HG03139 (cell line): ENCODE data around the gene UPK3BL2.
"Not testable (repeated sequence)": the region's sequence is repeated elsewhere in the genome, so short reads cannot be mapped to it uniquely, and the experiment has no call there.

ENCODE experiments used
- ATAC-seq: cut with Tn5 transposase; IDR thresholded peaks from one replicate; pipeline ENCODE4 v1.9.1; 2021; ENCODE audit not compliant: unreplicated experiment

Gene UPK3BL2

GRCh38 chr7:102496861-102497260 lies 46.6 kb downstream of the UPK3BL2 start:
- ATAC-seq = not testable (repeated sequence)

DNA sequence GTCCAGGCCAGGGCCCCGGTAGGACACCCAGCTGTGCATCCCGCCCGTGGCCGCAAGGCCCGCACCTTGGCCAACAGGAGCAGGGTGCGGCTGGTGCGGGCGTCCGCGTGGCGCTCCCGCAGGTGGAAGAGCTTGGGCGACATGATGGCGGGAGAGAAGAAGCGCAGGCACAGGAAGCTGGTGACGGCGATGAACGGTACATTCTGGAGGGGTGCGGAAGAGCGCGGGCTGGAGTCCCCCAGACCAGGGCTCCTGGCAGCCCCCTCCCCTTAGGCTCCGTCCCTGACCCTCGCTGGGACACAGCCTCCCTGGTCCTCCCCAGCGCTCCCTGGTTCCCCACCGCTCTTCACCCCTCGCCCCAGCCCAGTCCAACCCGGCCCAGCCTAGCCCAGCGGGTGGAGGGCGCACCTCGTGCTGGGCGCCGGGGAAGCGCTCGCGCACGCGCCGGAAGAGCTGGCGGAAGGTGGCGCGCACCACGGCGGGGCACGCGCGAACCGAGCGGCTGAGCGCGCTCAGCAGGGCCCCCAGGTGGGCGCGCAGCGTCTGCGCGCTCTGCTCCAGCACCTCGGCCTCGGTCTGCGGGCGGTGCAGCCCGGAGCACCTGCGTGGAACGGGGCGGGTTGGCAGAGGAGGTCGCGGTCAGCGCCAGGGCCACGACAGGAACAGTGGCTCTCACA lies 48.9 kb downstream of the UPK3BL2 start:
- ATAC-seq = peak; percentile 60

- ATAC-seq = peak; percentile 2
Measured at GRCh38 chr7:102494026-102494425, 49.5 kb downstream of the UPK3BL2 start.

GRCh38 chr7:102493220-102493935 lies 50.1 kb downstream of the UPK3BL2 start:
- ATAC-seq = peak; percentile 40

- peak; percentile 40 for ATAC-seq
Measured at GRCh38 chr7:102490529-102491075, 52.9 kb downstream of the UPK3BL2 start.
